CD4-positive, alpha-beta T cell treated with Interleukin-15 for 1 hour (primary cell): ENCODE measurements around the gene SMG1.
"Not testable (repeated sequence)": the region's sequence is repeated elsewhere in the genome, so short reads cannot be mapped to it uniquely, and the experiment has no call there.

Experiments used
- DNase-seq: peaks from one replicate; pipeline ENCODE4 v3.0.0-alpha.2; 2020

SMG1 gene

GRCh38 chr16:18757960-18758660 lies 168.1 kb downstream of the SMG1 start:
- not testable (repeated sequence) for DNase-seq

- not testable (repeated sequence) for DNase-seq
Measured at GRCh38 chr16:18756639-18757038, 169.6 kb downstream of the SMG1 start.
